ENCODE results near the gene DIABLO.
"Not testable (repeated sequence)": the region's sequence is repeated elsewhere in the genome, so short reads cannot be mapped to it uniquely, and the experiment has no call there.

DIABLO gene

GRCh38 chr12:122206111-122206881 is 19.6 kb downstream of the DIABLO start:
- no peak overlapping the region for H3K27ac ChIP-seq (ENCODE audit: poor library complexity, severe bottlenecking)
- no peaks in the 10 kb centered on the region for H3K9me3 ChIP-seq (ENCODE audit: severe bottlenecking)
- no peaks in the 10 kb centered on the region for H3K4me1 ChIP-seq (ENCODE audit: insufficient read depth, poor library complexity, severe bottlenecking)
- no peaks in the 10 kb centered on the region for H3K27me3 ChIP-seq (ENCODE audit: insufficient read depth, poor library complexity, severe bottlenecking)
- H3K36me3 ChIP-seq (ENCODE audit: low read depth) = peaks cover 37% of the 10 kb centered on the region
- ATAC-seq (ENCODE audit: low read depth) = no peak
- DNase-seq (ENCODE audit: low spot score) = no peak
- no peak overlapping the region for H3K4me3 ChIP-seq (ENCODE audit: severe bottlenecking)
- TF ChIP-seq CTCF (IDR thresholded peaks at IDR 0.05; ENCODE audit: poor library complexity, severe bottlenecking) = no peak

GRCh38 chr12:122205053-122205925 is 20.6 kb downstream of the DIABLO start:
- ATAC-seq (ENCODE audit: low read depth) (no peak), DNase-seq (ENCODE audit: low spot score) (no peak)
- TF ChIP-seq CTCF (IDR thresholded peaks at IDR 0.05; ENCODE audit: poor library complexity, severe bottlenecking) = no peak
- no peaks in the 10 kb centered on the region for H3K4me1 ChIP-seq (ENCODE audit: insufficient read depth, poor library complexity, severe bottlenecking)
- no peaks in the 10 kb centered on the region for H3K9me3 ChIP-seq (ENCODE audit: severe bottlenecking)
- H3K36me3 ChIP-seq (ENCODE audit: low read depth) = peaks cover 31% of the 10 kb centered on the region
- no peak overlapping the region for H3K4me3 ChIP-seq (ENCODE audit: severe bottlenecking)
- no peak overlapping the region for H3K27ac ChIP-seq (ENCODE audit: poor library complexity, severe bottlenecking)
- no peaks in the 10 kb centered on the region for H3K27me3 ChIP-seq (ENCODE audit: insufficient read depth, poor library complexity, severe bottlenecking)

GRCh38 chr12:122204167-122205052 is 21.4 kb downstream of the DIABLO start:
- no peaks in the 10 kb centered on the region for H3K4me1 ChIP-seq (ENCODE audit: insufficient read depth, poor library complexity, severe bottlenecking)
- TF ChIP-seq CTCF (IDR thresholded peaks at IDR 0.05; ENCODE audit: poor library complexity, severe bottlenecking) = no peak
- no peak for DNase-seq (ENCODE audit: low spot score)
- H3K9me3 ChIP-seq (ENCODE audit: severe bottlenecking) = no peaks in the 10 kb centered on the region
- H3K27me3 ChIP-seq (ENCODE audit: insufficient read depth, poor library complexity, severe bottlenecking) = no peaks in the 10 kb centered on the region
- H3K4me3 ChIP-seq (ENCODE audit: severe bottlenecking) = peak overlapping the region; percentile 60
- H3K36me3 ChIP-seq (ENCODE audit: low read depth) = peaks cover 25% of the 10 kb centered on the region
- H3K27ac ChIP-seq (ENCODE audit: poor library complexity, severe bottlenecking) = no peak overlapping the region
- ATAC-seq (ENCODE audit: low read depth) = no peak; the same call in 2 of the 3 replicates

GRCh38 chr12:122203301-122204166 is 22.3 kb downstream of the DIABLO start, which contains the start of gene B3GNT4:
Gene B3GNT4, plus strand, starts transcription at chr12:122203709. Its CDS starts 910 bp downstream, at chr12:122204619.
- Histone ChIP-seq H3K36me3 (ENCODE audit: low read depth) (peaks cover 18% of the 10 kb centered on the region; the same call in 1 of the 2 replicates), H3K27ac (ENCODE audit: poor library complexity, severe bottlenecking) (peak within 1 kb of the TSS; percentile 12), H3K9me3 (ENCODE audit: severe bottlenecking) (no peaks in the 10 kb centered on the region), H3K4me1 (ENCODE audit: insufficient read depth, poor library complexity, severe bottlenecking) (no peaks in the 10 kb centered on the region), H3K27me3 (ENCODE audit: insufficient read depth, poor library complexity, severe bottlenecking) (no peaks in the 10 kb centered on the region), H3K4me3 (ENCODE audit: severe bottlenecking) (peak within 1 kb of the TSS; percentile 60)
- peak; percentile 75 for ATAC-seq (ENCODE audit: low read depth)
- no peak for TF ChIP-seq CTCF (IDR thresholded peaks at IDR 0.05; ENCODE audit: poor library complexity, severe bottlenecking)
- DNase-seq (ENCODE audit: low spot score) = no peak

GRCh38 chr12:122202811-122203210 is 23.0 kb downstream of the DIABLO start:
- not testable (repeated sequence) for H3K4me1 ChIP-seq (ENCODE audit: insufficient read depth, poor library complexity, severe bottlenecking); H3K27me3 ChIP-seq (ENCODE audit: insufficient read depth, poor library complexity, severe bottlenecking); ATAC-seq (ENCODE audit: low read depth); DNase-seq (ENCODE audit: low spot score); H3K9me3 ChIP-seq (ENCODE audit: severe bottlenecking)
- Histone ChIP-seq H3K27ac (ENCODE audit: poor library complexity, severe bottlenecking) (peak overlapping the region; percentile 12), H3K4me3 (ENCODE audit: severe bottlenecking) (peak overlapping the region; percentile 60), H3K36me3 (ENCODE audit: low read depth) (peaks cover 10% of the 10 kb centered on the region; the same call in 1 of the 2 replicates)
